ENCODE results near the gene ANGPTL2.
"Not testable (repeated sequence)": the region's sequence is repeated elsewhere in the genome, so short reads cannot be mapped to it uniquely, and the experiment has no call there.

The ANGPTL2 gene, protein sequence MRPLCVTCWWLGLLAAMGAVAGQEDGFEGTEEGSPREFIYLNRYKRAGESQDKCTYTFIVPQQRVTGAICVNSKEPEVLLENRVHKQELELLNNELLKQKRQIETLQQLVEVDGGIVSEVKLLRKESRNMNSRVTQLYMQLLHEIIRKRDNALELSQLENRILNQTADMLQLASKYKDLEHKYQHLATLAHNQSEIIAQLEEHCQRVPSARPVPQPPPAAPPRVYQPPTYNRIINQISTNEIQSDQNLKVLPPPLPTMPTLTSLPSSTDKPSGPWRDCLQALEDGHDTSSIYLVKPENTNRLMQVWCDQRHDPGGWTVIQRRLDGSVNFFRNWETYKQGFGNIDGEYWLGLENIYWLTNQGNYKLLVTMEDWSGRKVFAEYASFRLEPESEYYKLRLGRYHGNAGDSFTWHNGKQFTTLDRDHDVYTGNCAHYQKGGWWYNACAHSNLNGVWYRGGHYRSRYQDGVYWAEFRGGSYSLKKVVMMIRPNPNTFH

DNA sequence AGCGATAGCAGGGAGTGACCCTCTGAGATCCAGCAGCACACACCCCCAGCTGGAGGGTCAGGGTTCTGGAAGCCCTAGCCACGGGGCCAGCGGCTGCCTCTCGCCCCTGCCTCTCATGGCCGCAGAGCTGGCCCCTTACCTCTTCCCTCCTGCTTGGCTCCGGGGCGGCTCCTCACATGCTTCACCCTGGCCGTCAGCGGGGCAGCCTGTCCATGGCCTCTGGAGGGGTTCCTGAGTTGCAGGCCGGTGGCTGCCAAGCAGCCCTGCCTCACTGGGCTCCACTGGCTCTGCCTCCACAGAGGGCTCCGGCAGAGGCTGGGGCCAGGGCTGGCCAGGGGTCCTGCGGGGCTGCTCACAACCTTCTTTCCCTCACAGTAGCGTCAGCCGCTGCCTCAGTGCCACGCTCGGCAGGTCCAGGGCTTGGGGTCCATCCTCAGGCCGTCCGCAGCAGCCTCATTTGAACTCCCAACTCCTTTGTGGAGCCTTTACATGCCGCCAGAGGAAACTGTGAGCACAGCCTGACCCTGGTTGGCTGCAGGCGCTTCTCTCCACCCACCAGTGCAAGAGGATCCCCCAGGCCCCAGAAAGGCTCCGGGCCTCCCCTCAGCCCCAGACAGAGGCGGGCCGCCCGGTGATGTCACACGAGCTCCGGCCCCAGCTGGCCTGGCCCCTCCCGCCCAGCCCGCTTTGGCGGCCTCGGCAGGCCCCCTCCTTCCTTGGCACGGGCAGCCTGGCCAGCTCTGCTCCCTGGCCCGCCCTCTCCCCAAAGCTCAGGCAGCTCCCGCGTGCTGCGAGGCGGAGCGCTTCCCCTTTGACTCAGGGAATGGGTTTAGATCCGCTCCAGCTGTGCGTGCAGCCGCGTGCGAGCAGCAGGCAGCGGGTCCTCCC is at the start of gene ANGPTL2:
Gene ANGPTL2, minus strand, starts transcription at position 460 of the 888 bp plus-strand sequence. CDS start 13,904 bp downstream, outside the sequence.
- no peak for DNase-seq (ENCODE audit: low read depth, low spot score)

DNA sequence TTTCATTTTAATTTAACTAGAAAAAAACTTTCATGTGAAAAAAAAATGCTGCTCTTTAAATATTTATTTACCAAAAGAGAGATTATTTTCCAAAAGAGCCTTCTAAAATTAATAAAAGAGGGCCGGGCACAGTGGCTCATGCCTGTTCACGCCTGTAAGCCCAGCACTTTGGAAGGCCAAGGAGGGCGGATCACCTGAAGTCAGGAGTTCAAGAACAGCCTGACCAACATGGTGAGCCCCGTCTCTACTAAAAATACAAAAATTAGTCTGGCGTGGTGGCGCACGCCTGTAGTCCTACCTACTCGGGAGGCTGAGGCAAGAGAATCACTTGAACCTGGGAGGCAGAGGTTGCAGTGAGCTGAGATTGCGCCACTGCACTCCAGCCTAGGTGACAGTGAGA is 48.9 kb upstream of the ANGPTL2 start:
- DNase-seq (ENCODE audit: low read depth, low spot score) = not testable (repeated sequence)

DNA sequence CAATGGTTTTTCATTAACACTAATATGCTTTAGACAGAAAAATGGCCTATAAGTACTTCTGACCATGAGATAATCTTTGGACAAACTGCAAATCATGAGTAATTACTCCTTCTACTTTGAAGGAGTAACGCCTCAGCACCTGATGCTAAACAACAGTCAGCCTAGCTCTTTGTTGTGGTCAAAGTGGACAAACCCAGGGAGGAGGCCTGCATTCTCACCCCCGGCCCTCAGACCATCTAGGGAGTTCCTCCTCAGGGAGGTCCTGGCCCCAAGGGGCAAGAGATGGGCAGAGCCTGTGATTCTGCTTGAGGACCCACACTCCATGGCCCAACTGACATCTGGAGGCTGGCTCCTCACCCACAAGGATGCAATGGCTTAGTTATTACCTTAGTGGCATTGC is 48.2 kb upstream of the ANGPTL2 start:
- DNase-seq (ENCODE audit: low read depth, low spot score) = no peak

DNA sequence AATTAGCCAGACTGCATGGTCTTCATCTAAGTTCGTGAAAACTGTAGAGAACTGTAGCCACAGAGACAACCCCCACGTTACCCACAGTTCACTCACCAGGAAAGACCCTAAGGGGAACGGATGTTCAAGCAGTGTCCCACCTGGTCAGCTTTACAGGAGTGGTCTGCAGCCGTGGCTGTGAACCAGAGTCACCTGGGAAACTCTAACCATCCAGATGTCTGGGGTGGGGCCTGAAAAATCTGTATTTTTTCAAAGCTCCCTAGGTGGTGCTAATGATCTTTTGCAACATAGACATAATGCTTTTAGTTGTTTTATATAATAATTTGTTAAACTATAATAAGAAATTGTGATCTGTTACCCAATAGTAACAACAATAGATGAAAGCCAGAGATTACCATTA is 47.7 kb upstream of the ANGPTL2 start:
- no peak for DNase-seq (ENCODE audit: low read depth, low spot score)

DNA sequence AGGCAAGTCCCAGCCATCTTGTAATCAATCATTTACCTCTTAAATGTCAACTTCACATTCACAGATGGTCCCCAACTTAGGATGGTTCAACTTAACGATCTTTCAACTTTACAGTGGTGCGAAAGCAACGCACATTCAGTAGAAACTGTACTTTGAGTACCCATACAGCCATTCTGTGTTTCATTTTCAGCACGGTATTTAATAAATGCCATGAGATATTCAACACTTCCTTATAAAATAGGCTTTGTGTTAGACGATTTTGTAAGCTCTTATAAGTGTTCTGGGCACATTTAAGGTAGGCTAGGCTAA is 47.1 kb upstream of the ANGPTL2 start:
- no peak for DNase-seq (ENCODE audit: low read depth, low spot score)

DNA sequence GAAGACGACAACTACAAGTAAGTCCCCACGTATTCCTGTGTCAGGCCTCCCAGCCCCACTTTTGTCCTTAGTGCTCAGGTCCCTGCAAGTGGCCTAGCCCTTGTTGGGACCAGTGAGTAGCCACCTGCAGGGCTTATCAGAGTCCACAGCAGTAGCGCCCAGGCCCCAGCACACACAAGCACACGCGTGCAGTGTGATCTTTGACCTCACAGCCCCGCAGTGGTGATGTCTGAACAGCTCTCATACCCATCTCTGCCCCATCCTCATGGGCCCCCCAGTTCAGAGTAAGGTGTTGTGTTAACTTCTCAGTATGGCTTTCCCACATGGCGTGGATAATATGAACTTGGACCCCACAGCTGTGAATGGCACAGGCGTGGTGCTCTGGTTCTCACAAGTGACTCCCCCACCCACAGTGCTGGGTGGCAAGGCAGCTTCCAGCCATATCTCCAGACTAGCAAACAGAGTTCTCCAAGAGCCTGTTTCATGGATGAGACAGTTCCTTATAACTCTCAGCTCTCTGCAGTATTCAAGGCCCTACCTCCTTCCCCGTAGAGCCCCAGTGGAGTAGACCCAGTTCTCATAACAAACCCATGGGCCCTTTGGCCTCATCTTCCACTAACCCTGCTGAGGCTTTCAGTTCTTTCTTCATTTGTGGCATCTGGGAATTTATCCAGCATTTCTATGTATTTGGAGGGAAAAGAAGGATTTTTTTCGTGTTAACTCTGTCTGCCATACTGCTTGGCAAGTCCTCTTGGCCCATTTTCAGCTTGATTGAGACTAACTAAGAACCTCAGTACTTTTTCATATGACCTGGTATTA is 46.5 kb upstream of the ANGPTL2 start:
- no peak for DNase-seq (ENCODE audit: low read depth, low spot score)

DNA sequence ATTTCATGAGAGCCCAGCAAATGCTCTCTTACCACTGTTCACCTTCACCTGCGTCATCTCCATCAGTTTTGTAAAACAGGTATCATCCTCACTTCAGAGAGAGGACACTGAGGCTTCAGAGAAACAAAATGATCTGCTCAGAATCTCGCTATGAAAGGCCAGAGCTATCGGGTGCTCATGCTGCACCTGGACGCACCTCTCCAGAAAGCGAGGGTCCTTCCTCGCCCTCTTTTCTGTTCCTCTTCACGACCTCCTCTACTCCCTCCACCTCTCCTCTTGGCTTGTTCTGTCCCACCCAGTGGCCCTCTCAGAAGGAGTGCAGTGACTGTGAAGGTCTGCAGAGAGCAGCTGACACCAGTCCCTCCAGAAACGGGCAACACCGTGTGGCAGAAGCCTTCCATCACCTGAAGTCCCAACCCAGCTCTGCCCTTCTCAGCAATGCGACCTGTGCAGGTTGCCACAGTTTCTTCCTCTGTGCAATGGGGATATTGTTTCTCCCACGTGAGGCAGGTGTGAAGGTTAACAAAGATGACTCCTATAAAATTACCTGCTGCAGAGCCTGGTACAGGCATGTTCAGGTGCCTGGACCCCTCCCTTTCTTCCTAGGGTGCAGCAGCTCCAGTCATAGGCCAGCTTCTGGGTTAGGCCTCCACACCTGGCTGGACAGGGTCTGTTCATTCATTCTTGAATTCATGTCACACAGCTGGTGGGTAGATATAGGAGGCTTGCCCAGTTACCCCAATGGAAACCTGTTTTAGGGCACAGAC is 45.3 kb upstream of the ANGPTL2 start:
- DNase-seq (ENCODE audit: low read depth, low spot score) = no peak

DNA sequence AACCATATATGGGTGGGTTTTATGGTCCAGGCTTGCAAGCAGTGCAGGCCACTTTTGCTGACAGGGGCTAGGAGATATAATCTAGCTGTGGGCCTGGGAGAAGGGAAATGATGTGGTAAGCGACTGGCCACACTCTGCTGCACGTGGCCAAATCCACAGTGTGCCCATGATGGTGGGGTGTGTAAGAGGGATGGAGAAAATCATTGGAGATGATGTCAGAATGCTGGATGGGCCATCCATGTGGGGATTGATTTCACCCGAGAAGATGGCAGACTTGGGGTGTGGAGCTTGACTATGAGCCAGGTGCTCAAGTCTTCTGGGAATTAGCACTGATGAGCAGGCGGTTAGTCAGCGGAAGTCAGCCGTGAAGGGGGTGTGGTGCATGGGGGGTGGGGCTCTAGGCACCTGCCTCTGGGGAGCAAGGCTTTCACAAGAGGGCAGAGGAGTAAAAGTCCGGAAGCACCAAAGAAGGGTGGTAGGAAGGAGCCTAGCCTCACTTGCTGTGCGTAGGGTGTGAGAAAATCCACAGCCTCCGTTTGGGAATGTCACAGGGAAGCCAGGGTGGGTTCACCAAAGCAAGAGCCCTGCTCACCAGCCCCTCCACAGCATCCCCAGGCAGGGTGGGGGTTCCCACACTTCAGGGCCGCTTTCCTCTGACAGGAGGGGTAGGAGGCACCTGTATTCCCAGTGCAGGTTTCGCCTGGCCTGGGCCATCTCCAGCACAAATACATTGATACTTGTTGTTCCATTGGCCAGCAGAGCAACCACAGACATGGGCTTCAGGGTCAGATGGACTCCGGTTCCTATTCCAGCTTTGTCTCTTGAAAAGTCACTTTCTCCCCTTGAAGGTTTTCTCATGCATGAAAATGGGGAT is 44.5 kb upstream of the ANGPTL2 start:
- DNase-seq (ENCODE audit: low read depth, low spot score) = no peak

DNA sequence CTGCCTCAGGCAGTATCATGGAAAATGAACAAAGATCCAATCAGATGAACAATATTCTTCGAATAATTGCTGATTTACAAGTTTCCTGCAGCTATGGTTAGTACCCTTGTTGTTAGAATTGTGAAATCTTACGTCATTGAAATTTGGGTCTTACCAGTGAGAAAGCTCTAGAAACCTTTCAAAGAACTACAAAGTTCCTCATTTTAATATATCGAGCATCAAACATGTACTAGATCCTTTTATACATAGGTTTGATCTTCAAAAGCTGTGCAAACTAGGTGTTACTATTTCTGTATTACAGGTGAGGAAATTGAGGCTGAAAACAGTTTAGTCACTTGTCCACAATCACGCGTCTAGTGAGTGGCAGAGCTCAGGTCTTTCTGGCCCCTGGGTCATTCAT is 43.7 kb upstream of the ANGPTL2 start:
- no peak for DNase-seq (ENCODE audit: low read depth, low spot score)

DNA sequence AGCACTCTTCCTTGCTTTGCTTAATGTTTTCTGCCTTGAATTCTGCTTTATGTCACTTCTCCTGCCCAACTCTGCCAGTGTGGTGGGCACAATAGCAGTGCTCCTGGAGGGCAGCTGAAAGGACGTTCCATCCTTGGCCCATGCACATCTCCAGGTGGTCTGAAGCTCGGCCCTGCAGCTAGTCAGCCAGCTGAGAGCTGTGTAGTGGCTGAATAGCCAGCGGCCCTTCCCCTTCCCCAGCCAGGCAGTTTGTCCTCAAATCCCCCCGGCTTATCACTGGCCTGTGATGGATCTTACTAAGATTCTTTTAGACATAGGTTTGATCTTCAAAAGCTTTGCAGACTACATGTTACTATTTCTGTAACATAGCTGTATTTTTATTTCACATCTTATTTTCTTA is 42.7 kb upstream of the ANGPTL2 start:
- DNase-seq (ENCODE audit: low read depth, low spot score) = no peak

DNA sequence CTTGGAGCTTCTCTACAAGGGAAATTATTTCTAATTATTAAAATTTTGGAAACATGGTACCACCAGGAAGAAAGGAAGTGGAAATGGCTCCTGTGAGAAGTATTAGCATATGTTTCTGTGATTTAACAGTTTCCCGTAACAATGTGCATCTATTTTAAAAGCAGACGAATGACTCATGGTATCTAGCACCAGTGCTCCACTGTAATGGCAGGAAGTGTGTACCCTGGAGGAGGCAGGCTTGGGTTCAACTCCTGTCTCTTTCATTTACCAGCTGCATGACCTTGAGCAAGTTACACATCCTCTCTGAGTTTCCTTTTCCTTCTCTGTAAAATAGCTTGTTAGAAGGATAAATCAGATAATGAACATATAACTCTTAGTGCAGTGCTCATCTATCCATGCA is 41.0 kb upstream of the ANGPTL2 start:
- no peak for DNase-seq (ENCODE audit: low read depth, low spot score)

DNA sequence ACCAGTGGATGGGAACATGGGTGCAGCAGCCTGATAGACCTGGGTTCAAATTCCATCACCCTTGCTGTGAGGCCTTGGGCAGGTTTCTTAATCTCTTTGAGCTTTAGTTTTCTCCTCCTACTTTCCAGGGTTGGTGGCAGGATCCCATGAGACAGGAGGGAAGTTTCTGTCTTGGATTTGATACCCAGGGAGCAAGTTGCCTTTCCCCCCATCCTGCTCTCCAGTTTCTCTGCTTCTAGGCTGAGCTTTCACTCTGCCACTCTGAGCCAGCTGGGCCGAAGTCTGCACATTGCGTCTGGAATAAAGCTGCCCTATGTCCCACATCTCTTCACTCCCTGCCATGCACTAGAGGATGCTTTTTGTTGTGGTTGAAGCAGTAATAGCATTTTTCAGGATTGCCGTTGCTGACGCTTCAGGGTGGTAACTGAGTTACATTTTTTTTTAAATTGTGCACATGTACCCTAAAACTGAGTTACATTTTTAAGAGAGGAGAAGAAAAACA is 40.5 kb upstream of the ANGPTL2 start:
- no peak for DNase-seq (ENCODE audit: low read depth, low spot score)

DNA sequence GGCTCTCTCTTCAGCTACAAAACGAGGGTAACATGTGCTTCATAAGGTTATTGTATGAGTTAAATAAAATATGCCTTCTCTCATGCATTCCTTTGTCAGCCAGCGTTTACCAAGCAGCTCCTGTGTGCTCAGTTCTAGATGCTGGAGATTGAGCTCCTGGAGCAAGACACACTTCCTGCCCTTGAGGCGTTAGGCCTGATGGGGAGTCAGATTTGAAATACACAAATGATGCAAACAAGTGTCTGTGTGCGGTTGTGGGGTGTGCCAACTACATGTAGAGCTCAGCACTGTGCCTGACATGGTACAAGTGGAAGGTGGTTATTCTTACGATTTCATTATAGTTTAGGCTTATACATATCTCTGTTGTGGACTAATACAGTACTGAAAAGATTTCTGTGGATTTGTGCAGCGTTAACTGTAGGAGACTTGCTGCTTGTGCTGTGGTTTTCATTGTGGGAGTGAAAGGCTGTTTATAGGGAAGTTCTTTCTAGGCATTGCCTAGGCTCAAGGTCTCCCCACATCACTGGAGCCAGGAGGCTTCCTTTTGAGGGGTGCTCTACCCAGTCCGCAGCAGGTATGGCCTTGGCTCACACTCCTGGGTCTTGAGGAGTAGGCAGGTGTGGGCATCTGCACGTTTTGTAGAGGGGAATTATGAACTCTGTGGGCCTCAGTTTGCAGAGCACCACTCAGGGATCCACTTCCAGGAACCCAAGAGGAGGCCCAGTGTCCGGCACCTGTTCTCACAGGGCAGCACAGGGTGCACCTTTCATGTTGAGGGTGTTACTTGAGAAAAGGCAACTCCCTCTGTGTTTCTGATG is 39.8 kb upstream of the ANGPTL2 start:
- no peak for DNase-seq (ENCODE audit: low read depth, low spot score)

DNA sequence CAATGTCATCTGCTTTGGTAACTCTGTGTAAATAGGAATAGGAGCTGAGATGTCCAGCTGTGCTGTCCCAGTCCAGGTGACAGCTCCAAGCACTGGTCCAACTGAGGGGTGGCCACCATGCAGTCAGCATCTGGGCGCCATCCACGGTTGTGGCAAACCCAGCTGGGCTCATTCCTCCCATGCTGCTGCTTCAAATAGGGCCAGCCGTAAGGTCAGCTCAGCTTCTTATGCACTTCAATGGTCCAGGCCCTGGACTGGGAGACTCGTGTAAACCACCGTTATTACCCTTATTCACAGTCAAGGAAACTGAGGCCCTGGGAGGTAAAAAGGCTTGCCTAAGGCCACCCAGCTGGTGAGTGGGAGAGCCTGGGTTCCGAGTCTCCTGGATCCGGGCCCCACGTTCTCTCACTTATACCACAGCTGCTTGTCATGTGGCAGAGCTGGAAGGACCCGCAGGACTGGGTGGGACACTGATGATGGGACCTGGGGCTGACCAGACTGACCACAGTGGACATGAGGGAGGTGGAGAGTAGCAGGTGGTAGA is 38.7 kb upstream of the ANGPTL2 start:
- no peak for DNase-seq (ENCODE audit: low read depth, low spot score)

DNA sequence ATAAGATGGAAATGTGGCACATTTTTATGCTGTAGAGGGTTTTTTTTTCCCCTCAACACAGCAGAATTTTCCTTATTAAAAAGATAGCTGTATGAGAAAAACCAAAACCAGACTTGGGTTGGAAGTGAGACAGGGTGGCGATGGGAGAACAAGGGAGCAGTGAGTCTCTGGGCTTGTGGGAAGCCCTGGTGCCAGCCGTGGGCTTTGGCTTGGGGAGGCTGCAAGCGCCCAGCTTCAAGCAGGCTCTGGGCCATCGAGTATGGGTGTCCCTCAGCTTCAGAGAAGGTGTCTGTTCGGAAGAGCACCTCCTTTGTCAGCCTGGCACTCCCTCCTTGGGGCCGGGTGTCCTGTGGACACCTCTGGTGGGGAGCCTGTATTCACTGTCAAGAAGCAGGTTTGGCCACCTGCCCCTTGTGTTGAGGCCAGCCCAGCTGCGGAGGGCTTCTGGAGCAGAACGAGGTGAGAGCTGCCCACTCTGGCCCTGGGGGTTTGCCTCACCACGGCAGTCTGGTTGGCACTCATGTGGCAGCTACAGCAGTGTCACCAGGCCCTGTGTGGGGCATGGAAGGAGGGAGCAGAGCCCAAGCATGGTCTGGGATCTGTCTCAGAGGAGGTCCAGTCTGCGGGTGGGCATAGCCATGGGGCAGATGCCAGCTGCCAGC is 37.6 kb upstream of the ANGPTL2 start:
- DNase-seq (ENCODE audit: low read depth, low spot score) = no peak

DNA sequence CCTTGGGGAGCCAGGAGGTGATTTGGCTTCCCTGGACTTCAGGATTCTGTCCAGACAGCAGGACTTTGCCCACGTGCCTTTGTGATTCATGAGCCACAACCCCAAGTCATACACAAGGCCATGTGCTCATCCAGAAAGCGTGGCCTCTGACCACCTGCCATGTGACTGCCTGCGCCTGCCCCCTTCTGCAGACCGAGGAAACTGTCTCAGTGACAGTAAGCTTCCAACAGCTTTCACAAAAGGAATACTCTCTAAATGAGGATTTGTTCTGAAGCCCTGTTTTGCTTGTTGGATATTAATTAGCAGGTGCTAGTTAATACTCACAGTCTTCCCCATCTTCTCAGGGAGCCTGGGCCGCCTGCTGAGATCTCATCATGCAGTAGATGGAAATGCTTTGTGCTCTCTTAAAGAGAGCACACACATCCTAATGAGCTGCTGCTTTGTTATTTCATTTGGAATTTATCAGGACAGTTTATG is 36.9 kb upstream of the ANGPTL2 start:
- DNase-seq (ENCODE audit: low read depth, low spot score) = no peak

DNA sequence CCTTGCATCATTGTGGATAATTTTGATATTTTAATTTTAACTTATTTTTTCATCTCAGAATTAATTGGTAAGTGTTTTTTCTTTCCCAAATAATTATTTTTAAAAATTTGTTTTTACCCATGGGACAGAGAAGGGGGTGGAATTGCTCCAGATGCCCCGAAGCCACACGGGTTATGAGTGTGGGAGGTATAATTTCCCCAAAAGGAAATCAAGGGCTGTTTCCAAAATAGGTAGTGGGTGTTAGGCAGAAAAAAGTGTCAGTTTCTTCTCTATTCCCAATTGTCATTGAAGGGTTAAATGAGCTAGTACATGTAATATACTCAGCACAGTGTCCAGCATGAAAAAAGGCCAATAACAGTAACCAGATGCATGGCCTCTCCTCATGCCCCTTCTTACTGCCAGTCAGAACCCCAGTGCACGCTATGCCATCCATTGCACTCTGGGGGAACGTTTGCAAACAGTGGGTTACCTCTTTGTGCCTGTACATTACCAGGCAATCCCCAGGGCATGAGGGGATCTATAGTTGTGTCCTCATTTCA is 36.4 kb upstream of the ANGPTL2 start:
- no peak for DNase-seq (ENCODE audit: low read depth, low spot score)

Data from activated CD4-positive, CD25-positive, alpha-beta regulatory T cell treated with anti-CD3 and anti-CD28 coated beads, Interleukin-2, amount 50 U/mL, for 16 hours (primary cell).